Measurements from ENCODE around the gene POLR3G.
A peak's percentile ranks its signal among the peaks of the same experiment; 100 is the strongest.

POLR3G gene

GRCh38 chr5:90495146-90495545, 20.5 kb downstream of the POLR3G start:
- H3K27me3 ChIP-seq (ENCODE audit: control insufficient read depth, insufficient read depth, low read length), result no peaks in the 10 kb centered on the region; the same call in 1 of the 2 replicates
- no peak overlapping the region for H3K4me3 ChIP-seq (ENCODE audit: low read length)
- no peak overlapping the region for H3K27ac ChIP-seq (ENCODE audit: low read length)
- peaks cover 5% of the 10 kb centered on the region; the same call in 1 of the 2 replicates for H3K36me3 ChIP-seq (ENCODE audit: control insufficient read depth, insufficient read depth, low read length)
- no peaks in the 10 kb centered on the region for H3K4me1 ChIP-seq (ENCODE audit: control insufficient read depth, insufficient read depth, low read length)
- H3K9me3 ChIP-seq (ENCODE audit: control insufficient read depth, insufficient read depth, low read length), result no peaks in the 10 kb centered on the region
- WGBS (ENCODE audit: insufficient coverage, insufficient read length), result no CpG with 5 or more reads among the region's 1 CpG
- DNase-seq (ENCODE audit: low read depth, low spot score), result no peak

- Histone ChIP-seq H3K4me3 (ENCODE audit: low read length) (no peak overlapping the region), H3K27ac (ENCODE audit: low read length) (no peak overlapping the region), H3K27me3 (ENCODE audit: control insufficient read depth, insufficient read depth, low read length) (no peaks in the 10 kb centered on the region), H3K9me3 (ENCODE audit: control insufficient read depth, insufficient read depth, low read length) (no peaks in the 10 kb centered on the region), H3K36me3 (ENCODE audit: control insufficient read depth, insufficient read depth, low read length) (peaks cover 9% of the 10 kb centered on the region; the same call in 1 of the 2 replicates), H3K4me1 (ENCODE audit: control insufficient read depth, insufficient read depth, low read length) (no peaks in the 10 kb centered on the region)
- DNase-seq (ENCODE audit: low read depth, low spot score), result no peak
- WGBS (ENCODE audit: insufficient coverage, insufficient read length), result no CpG with 5 or more reads among the region's 1 CpG
Observed at GRCh38 chr5:90503596-90503995, 28.9 kb downstream of the POLR3G start.

DNA sequence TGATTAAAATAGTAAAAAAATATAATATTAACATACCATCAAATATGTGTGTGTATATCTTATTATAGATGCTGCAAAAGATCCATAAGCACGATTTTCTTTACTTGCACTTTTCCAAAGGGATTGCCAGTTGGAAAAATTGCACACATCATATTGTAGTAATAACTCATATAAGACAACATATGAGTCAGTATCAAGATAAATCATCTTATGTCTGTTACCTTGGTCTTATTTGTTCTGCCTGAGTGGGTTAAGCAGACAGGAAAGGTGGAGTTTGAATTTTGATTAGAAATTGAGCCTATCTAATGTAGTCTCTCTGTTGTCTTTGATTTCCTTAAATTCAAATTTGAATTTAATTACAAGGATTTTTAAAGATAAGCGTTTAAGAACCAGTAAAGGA, 30.1 kb downstream of the POLR3G start:
- Histone ChIP-seq H3K27me3 (ENCODE audit: control insufficient read depth, insufficient read depth, low read length) (no peaks in the 10 kb centered on the region), H3K36me3 (ENCODE audit: control insufficient read depth, insufficient read depth, low read length) (peaks cover 6% of the 10 kb centered on the region; the same call in 1 of the 2 replicates), H3K4me3 (ENCODE audit: low read length) (no peak overlapping the region), H3K9me3 (ENCODE audit: control insufficient read depth, insufficient read depth, low read length) (no peaks in the 10 kb centered on the region), H3K4me1 (ENCODE audit: control insufficient read depth, insufficient read depth, low read length) (no peaks in the 10 kb centered on the region), H3K27ac (ENCODE audit: low read length) (no peak overlapping the region)
- DNase-seq (ENCODE audit: low read depth, low spot score), result no peak
- WGBS (ENCODE audit: insufficient coverage, insufficient read length), result no CpG with 5 or more reads among the region's 2 CpGs

GRCh38 chr5:90506221-90506620, 31.6 kb downstream of the POLR3G start:
- no peaks in the 10 kb centered on the region for H3K4me1 ChIP-seq (ENCODE audit: control insufficient read depth, insufficient read depth, low read length)
- peaks cover 6% of the 10 kb centered on the region; the same call in 1 of the 2 replicates for H3K36me3 ChIP-seq (ENCODE audit: control insufficient read depth, insufficient read depth, low read length)

DNA sequence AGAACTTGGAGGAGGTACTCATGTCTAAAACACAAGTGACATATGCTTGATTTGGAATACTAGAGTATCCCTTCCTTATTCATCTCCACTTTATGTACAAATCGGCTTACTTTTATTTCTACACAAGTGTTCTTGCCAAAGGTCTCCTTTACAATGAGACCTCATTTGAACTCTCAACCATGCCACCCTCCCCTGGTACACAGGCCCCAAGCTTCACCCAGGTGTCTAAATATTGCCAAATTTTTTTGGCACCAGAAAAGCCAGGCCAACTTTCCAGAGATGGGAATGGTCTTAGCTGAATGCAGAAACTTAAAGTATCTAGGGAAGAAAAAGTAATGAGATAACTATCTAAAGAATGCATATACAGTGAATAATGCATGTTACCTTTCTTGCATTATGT, 35.8 kb downstream of the POLR3G start:
- WGBS (ENCODE audit: insufficient coverage, insufficient read length), result no CpG with 5 or more reads among the region's 1 CpG
- H3K9me3 ChIP-seq (ENCODE audit: control insufficient read depth, insufficient read depth, low read length), result no peaks in the 10 kb centered on the region

More at GRCh38 chr5:90506221-90506620, 31.6 kb downstream of the POLR3G start:
- Histone ChIP-seq H3K9me3 (ENCODE audit: control insufficient read depth, insufficient read depth, low read length) (no peaks in the 10 kb centered on the region), H3K4me3 (ENCODE audit: low read length) (no peak overlapping the region), H3K27me3 (ENCODE audit: control insufficient read depth, insufficient read depth, low read length) (no peaks in the 10 kb centered on the region), H3K27ac (ENCODE audit: low read length) (no peak overlapping the region)
- no peak for DNase-seq (ENCODE audit: low read depth, low spot score)

GRCh38 chr5:90514520-90514919, 39.9 kb downstream of the POLR3G start:
- Histone ChIP-seq H3K4me3 (ENCODE audit: low read length) (no peak overlapping the region), H3K27me3 (ENCODE audit: control insufficient read depth, insufficient read depth, low read length) (no peaks in the 10 kb centered on the region), H3K9me3 (ENCODE audit: control insufficient read depth, insufficient read depth, low read length) (no peaks in the 10 kb centered on the region), H3K27ac (ENCODE audit: low read length) (no peak overlapping the region), H3K36me3 (ENCODE audit: control insufficient read depth, insufficient read depth, low read length) (peaks cover 7% of the 10 kb centered on the region; the same call in 1 of the 2 replicates), H3K4me1 (ENCODE audit: control insufficient read depth, insufficient read depth, low read length) (no peaks in the 10 kb centered on the region)
- DNase-seq (ENCODE audit: low read depth, low spot score), result no peak
- WGBS (ENCODE audit: insufficient coverage, insufficient read length), result no CpG with 5 or more reads among the region's 3 CpGs

More for the DNA sequence above, 35.8 kb downstream of the POLR3G start:
- Histone ChIP-seq H3K27ac (ENCODE audit: low read length) (no peak overlapping the region), H3K4me3 (ENCODE audit: low read length) (no peak overlapping the region), H3K36me3 (ENCODE audit: control insufficient read depth, insufficient read depth, low read length) (peaks cover 13% of the 10 kb centered on the region; the same call in 1 of the 2 replicates), H3K4me1 (ENCODE audit: control insufficient read depth, insufficient read depth, low read length) (no peaks in the 10 kb centered on the region), H3K27me3 (ENCODE audit: control insufficient read depth, insufficient read depth, low read length) (no peaks in the 10 kb centered on the region)
- DNase-seq (ENCODE audit: low read depth, low spot score), result no peak

- Histone ChIP-seq H3K9me3 (ENCODE audit: control insufficient read depth, insufficient read depth, low read length) (no peaks in the 10 kb centered on the region), H3K27me3 (ENCODE audit: control insufficient read depth, insufficient read depth, low read length) (no peaks in the 10 kb centered on the region), H3K36me3 (ENCODE audit: control insufficient read depth, insufficient read depth, low read length) (0 out of 2 replicates have a peak, but pooled peaks cover 5% of the 10 kb centered on the region), H3K4me3 (ENCODE audit: low read length) (no peak overlapping the region), H3K4me1 (ENCODE audit: control insufficient read depth, insufficient read depth, low read length) (no peaks in the 10 kb centered on the region), H3K27ac (ENCODE audit: low read length) (no peak overlapping the region)
- no peak for DNase-seq (ENCODE audit: low read depth, low spot score)
Observed at GRCh38 chr5:90518661-90519060, 44.0 kb downstream of the POLR3G start.

DNA sequence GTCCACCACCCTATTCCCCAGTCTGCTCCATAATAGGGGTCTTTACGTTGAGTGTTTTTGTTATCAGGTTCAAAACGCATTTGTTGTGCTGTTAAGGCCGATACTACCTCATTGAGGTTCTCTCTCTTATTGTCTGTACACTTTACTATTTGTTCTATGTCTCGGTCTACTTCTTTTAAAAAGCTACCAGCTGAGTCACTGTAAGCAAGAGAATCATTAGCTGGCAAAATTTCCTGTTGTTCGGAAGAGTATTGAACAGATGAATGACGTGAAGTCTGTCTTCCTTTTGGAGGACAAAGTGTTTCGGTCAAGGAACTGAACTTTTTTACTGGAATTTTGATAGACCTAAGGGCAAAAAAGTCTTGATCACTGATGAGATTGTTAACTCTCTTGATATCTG, 44.4 kb downstream of the POLR3G start:
- Histone ChIP-seq H3K36me3 (ENCODE audit: control insufficient read depth, insufficient read depth, low read length) (0 out of 2 replicates have a peak, but pooled peaks cover 5% of the 10 kb centered on the region), H3K4me1 (ENCODE audit: control insufficient read depth, insufficient read depth, low read length) (no peaks in the 10 kb centered on the region), H3K4me3 (ENCODE audit: low read length) (no peak overlapping the region), H3K27ac (ENCODE audit: low read length) (no peak overlapping the region), H3K9me3 (ENCODE audit: control insufficient read depth, insufficient read depth, low read length) (no peaks in the 10 kb centered on the region), H3K27me3 (ENCODE audit: control insufficient read depth, insufficient read depth, low read length) (no peaks in the 10 kb centered on the region)
- DNase-seq (ENCODE audit: low read depth, low spot score), result no peak
- WGBS (ENCODE audit: insufficient coverage, insufficient read length), result no CpG with 5 or more reads among the region's 7 CpGs

DNA sequence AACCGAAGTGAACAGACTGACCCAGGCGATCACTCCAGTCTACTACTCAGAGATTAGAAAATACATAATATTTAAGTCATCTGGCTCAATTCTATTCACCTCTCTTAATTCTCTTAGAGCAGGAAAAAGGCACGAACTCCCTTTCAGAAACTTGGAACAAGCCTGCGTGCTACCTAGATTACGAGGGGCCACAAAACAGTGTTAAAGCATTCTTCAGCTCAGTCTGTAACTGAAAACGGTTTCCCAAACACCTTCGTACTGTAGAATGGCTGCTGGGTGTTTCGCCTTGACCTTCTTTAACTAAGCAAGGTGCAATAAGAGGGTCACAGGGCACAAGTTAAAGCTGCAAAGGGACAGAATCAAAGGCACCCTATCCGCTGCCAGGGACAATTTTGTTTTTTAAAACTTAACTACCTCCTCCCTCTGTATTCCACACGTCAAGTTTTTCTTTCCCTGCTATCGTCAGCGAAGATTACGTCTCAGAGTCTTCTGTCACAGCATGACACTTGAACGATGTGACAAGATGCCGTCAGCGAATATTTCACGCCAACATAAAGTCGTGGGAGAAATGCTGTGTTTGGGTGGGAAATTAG, 54.0 kb downstream of the POLR3G start:
- DNase-seq (ENCODE audit: low read depth, low spot score), result no peak
- Histone ChIP-seq H3K4me3 (ENCODE audit: low read length) (peak overlapping the region; percentile 94), H3K27me3 (ENCODE audit: control insufficient read depth, insufficient read depth, low read length) (no peaks in the 10 kb centered on the region), H3K27ac (ENCODE audit: low read length) (no peak overlapping the region), H3K36me3 (ENCODE audit: control insufficient read depth, insufficient read depth, low read length) (no peaks in the 10 kb centered on the region), H3K4me1 (ENCODE audit: control insufficient read depth, insufficient read depth, low read length) (no peaks in the 10 kb centered on the region), H3K9me3 (ENCODE audit: control insufficient read depth, insufficient read depth, low read length) (no peaks in the 10 kb centered on the region)
- WGBS (ENCODE audit: insufficient coverage, insufficient read length), result no CpG with 5 or more reads among the region's 18 CpGs

DNA sequence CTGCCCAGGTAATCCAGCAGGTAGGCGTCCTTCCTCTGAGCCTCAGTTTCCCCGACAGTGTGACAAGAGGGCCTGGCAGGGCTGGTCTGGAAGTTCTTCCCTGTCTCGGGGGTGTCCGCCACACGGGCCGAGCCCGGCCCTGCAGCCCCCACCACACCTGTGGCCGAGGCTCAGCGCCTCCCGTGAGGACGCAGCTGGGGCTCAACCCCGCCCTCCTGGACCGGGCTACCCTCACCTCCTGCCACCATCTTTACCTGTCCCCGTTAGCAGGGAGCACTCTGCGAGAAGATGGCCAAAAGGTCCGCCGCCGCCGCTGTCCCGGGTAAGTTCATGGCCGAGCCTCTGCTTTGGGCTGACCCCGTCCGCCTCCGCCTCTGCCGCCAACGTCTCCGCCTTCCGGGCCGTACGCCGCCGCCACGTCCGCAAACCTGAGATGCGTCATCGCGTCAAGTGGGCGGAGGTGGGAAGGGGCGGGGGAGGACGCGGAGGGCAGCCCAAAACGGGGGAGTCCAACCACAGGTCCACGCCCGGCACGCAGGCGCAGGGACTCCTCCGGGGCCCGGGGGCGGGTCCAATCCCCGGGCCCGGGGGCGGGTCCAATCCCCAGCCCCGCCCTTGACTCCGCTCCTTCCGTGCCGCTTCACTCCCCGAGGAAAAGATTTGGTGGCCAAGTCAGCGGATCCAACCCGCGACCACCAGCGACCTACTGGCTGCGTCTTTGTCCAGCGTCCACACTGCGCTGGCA, 54.7 kb downstream of the POLR3G start, which contains the start of gene LYSMD3:
TSS of gene LYSMD3 (minus strand) at position 391 of the 745 bp plus-strand sequence. CDS start 4,295 bp downstream, outside the sequence.
- peak; percentile 90 for DNase-seq (ENCODE audit: low read depth, low spot score)
- Histone ChIP-seq H3K27ac (ENCODE audit: low read length) (no peak within 1 kb of the TSS), H3K9me3 (ENCODE audit: control insufficient read depth, insufficient read depth, low read length) (no peaks in the 10 kb centered on the region), H3K27me3 (ENCODE audit: control insufficient read depth, insufficient read depth, low read length) (no peaks in the 10 kb centered on the region), H3K4me3 (ENCODE audit: low read length) (peak within 1 kb of the TSS; percentile 94), H3K4me1 (ENCODE audit: control insufficient read depth, insufficient read depth, low read length) (no peaks in the 10 kb centered on the region), H3K36me3 (ENCODE audit: control insufficient read depth, insufficient read depth, low read length) (no peaks in the 10 kb centered on the region)
- WGBS (ENCODE audit: insufficient coverage, insufficient read length), result no CpG with 5 or more reads among the region's 64 CpGs
